ENCODE results near the gene PRSS53.

GRCh38 chr16:31063495-31063842 is 25.3 kb downstream of the PRSS53 start:
- no peak for TF ChIP-seq CTCF (conservative IDR thresholded peaks at IDR 0.05; ENCODE audit: low read length)
- TF ChIP-seq EZH2phosphoT487 (IDR thresholded peaks at IDR 0.05; ENCODE audit: borderline replicate concordance): no peak

Data from Loucy (cell line).